Measurements from ENCODE around the gene SEL1L.
"Not testable (repeated sequence)": the region's sequence is repeated elsewhere in the genome, so short reads cannot be mapped to it uniquely, and the experiment has no call there.

The SEL1L gene

DNA sequence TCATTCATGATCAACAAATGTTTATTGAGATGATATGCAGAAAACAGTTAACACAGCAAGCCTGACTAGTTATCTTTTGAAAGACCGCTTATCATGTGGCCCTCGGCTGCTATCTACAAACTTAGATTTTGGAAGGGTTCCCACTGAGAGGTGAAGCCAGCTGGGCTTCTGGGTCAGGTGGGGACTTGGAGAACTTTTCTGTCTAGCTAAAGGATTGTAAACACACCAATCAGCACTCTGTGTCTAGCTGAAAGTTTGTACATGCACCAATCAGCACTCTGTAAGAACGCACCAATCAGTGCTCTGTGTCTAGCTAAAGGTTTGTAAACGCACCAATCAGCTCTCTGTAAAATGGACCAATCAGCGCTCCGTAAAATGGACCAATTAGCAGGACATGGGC lies 20.8 kb downstream of the SEL1L start:
- peaks cover 13% of the 10 kb centered on the region for H3K4me1 Mint-ChIP-seq
- H3K36me3 Mint-ChIP-seq = peaks cover 50% of the 10 kb centered on the region

GRCh38 chr14:81511111-81511904 lies 22.3 kb downstream of the SEL1L start:
- H3K9me3 Mint-ChIP-seq = no peaks in the 10 kb centered on the region
- ATAC-seq = no peak
- no peak for DNase-seq (ENCODE audit: low spot score in 2 of 2)
- H3K4me3 Mint-ChIP-seq = no peak overlapping the region
- peaks cover 50% of the 10 kb centered on the region for H3K36me3 Mint-ChIP-seq
- peaks cover 21% of the 10 kb centered on the region for H3K4me1 Mint-ChIP-seq
- H3K27ac Mint-ChIP-seq = peak overlapping the region; percentile 58

More for the DNA sequence above, 20.8 kb downstream of the SEL1L start:
- H3K4me3 Mint-ChIP-seq, H3K27ac Mint-ChIP-seq, ATAC-seq, H3K9me3 Mint-ChIP-seq: not testable (repeated sequence)
- peak in 1 of 2 donors; percentile 26 for DNase-seq (ENCODE audit: low spot score in 2 of 2)

- peaks cover 21% of the 10 kb centered on the region for H3K4me1 Mint-ChIP-seq
- peaks cover 59% of the 10 kb centered on the region for H3K36me3 Mint-ChIP-seq
- H3K9me3 Mint-ChIP-seq = no peaks in the 10 kb centered on the region
- no peak overlapping the region for H3K4me3 Mint-ChIP-seq
- peak overlapping the region; percentile 52 for H3K27ac Mint-ChIP-seq
- DNase-seq (ENCODE audit: low spot score in 2 of 2) (no peak), ATAC-seq (no peak)
These were observed 23.7 kb downstream of the SEL1L start for GRCh38 chr14:81509838-81510452.

GRCh38 chr14:81509321-81509720 lies 24.3 kb downstream of the SEL1L start:
- Mint-ChIP-seq H3K36me3 (peaks cover 59% of the 10 kb centered on the region), H3K27ac (peak overlapping the region; percentile 52), H3K4me1 (peaks cover 21% of the 10 kb centered on the region), H3K4me3 (no peak overlapping the region), H3K9me3 (no peaks in the 10 kb centered on the region)
- DNase-seq (ENCODE audit: low spot score in 2 of 2) (no peak), ATAC-seq (no peak)

GRCh38 chr14:81506487-81506886 lies 27.2 kb downstream of the SEL1L start:
- H3K27ac Mint-ChIP-seq = peak overlapping the region; percentile 20
- H3K4me3 Mint-ChIP-seq = no peak overlapping the region
- no peak for DNase-seq (ENCODE audit: low spot score in 2 of 2)
- peaks cover 79% of the 10 kb centered on the region for H3K36me3 Mint-ChIP-seq
- ATAC-seq = no peak
- no peaks in the 10 kb centered on the region for H3K9me3 Mint-ChIP-seq
- H3K4me1 Mint-ChIP-seq = peaks cover 21% of the 10 kb centered on the region

GRCh38 chr14:81504864-81505263 lies 28.8 kb downstream of the SEL1L start:
- peaks cover 16% of the 10 kb centered on the region for H3K4me1 Mint-ChIP-seq
- no peaks in the 10 kb centered on the region for H3K9me3 Mint-ChIP-seq
- no peak for DNase-seq (ENCODE audit: low spot score in 2 of 2)
- no peak overlapping the region for H3K4me3 Mint-ChIP-seq
- H3K36me3 Mint-ChIP-seq = peaks cover 94% of the 10 kb centered on the region
- ATAC-seq = no peak
- H3K27ac Mint-ChIP-seq = no peak overlapping the region

- no peak for DNase-seq (ENCODE audit: low spot score in 2 of 2)
These were observed 47.9 kb downstream of the SEL1L start for GRCh38 chr14:81485781-81486180.

DNA sequence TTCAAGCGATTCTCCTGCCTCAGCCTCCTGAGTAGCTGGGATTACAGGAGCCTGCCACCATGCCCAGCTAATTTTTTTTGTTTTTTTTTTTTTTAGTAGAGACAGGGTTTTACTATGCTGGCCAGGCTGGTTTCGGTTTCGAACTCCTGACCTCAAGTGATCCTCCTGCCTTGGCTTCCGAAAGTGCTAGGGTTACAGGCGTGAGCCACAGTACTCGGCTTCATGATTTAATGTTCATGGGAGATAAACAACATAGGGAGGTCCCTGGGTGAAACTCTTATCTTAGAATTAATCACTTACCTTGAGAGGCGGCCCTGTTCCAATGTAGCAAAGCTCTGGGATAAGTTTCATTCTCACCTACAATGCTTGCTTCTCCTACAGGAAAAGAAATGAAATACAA lies 48.3 kb downstream of the SEL1L start:
- no peak for DNase-seq (ENCODE audit: low spot score in 2 of 2)
- peak; percentile 77 for ATAC-seq
- no peak overlapping the region for H3K4me3 Mint-ChIP-seq
- peak overlapping the region; percentile 50 for H3K27ac Mint-ChIP-seq
- peaks cover 8% of the 10 kb centered on the region for H3K4me1 Mint-ChIP-seq
- H3K36me3 Mint-ChIP-seq = peaks cover 98% of the 10 kb centered on the region
- H3K9me3 Mint-ChIP-seq = no peaks in the 10 kb centered on the region

More at GRCh38 chr14:81485781-81486180, 47.9 kb downstream of the SEL1L start:
- peak overlapping the region; percentile 50 for H3K27ac Mint-ChIP-seq
- peaks cover 5% of the 10 kb centered on the region for H3K4me1 Mint-ChIP-seq
- H3K36me3 Mint-ChIP-seq = peaks cover 98% of the 10 kb centered on the region
- no peak overlapping the region for H3K4me3 Mint-ChIP-seq
- ATAC-seq = no peak
- no peaks in the 10 kb centered on the region for H3K9me3 Mint-ChIP-seq

- Mint-ChIP-seq H3K9me3 (no peaks in the 10 kb centered on the region), H3K36me3 (peaks cover 98% of the 10 kb centered on the region)
These were observed 49.5 kb downstream of the SEL1L start for GRCh38 chr14:81484120-81484519.

DNA sequence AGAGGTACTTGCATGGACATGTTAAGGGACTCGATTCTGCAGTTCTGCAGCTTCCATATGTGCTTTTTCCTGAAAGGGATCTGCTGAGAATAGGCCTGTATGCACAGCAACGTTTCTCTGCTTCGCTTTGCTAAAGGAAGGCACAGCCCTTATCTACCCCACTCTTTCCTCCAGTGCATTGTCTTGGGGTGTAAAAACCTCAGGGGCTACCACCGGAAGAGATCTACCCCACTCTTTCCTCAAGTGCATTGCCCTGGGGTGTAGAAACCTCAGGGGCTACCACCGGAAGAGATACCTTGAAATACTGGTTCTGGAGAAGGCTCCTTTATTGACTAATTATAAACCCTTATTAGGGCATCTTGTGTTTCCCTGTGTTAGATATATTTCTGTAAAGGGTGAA lies 52.9 kb downstream of the SEL1L start:
- peaks cover 8% of the 10 kb centered on the region for H3K4me1 Mint-ChIP-seq
- peaks cover 98% of the 10 kb centered on the region for H3K36me3 Mint-ChIP-seq
- DNase-seq (ENCODE audit: low spot score in 2 of 2) (no peak), ATAC-seq (peak; percentile 88)
- no peak overlapping the region for H3K4me3 Mint-ChIP-seq
- peak overlapping the region; percentile 10 for H3K27ac Mint-ChIP-seq
- H3K9me3 Mint-ChIP-seq = no peaks in the 10 kb centered on the region

More at GRCh38 chr14:81484120-81484519, 49.5 kb downstream of the SEL1L start:
- Mint-ChIP-seq H3K27ac (no peak overlapping the region), H3K4me1 (peaks cover 8% of the 10 kb centered on the region), H3K4me3 (no peak overlapping the region)
- no peak for ATAC-seq
- no peak for DNase-seq (ENCODE audit: low spot score in 2 of 2)

- Mint-ChIP-seq H3K27ac (no peak overlapping the region), H3K4me3 (no peak overlapping the region), H3K9me3 (no peaks in the 10 kb centered on the region), H3K4me1 (peaks cover 27% of the 10 kb centered on the region), H3K36me3 (peaks cover 95% of the 10 kb centered on the region)
- DNase-seq (ENCODE audit: low spot score in 2 of 2) (no peak), ATAC-seq (no peak)
These were observed 55.2 kb downstream of the SEL1L start for GRCh38 chr14:81478446-81478845.

GRCh38 chr14:81476816-81477215 lies 56.8 kb downstream of the SEL1L start:
- ATAC-seq (no peak), DNase-seq (ENCODE audit: low spot score in 2 of 2) (no peak)
- Mint-ChIP-seq H3K9me3 (no peaks in the 10 kb centered on the region), H3K4me1 (peaks cover 34% of the 10 kb centered on the region), H3K27ac (no peak overlapping the region), H3K4me3 (no peak overlapping the region), H3K36me3 (peaks cover 91% of the 10 kb centered on the region)

GRCh38 chr14:81474685-81475324 lies 58.8 kb downstream of the SEL1L start:
- H3K36me3 Mint-ChIP-seq = peaks cover 83% of the 10 kb centered on the region
- DNase-seq (ENCODE audit: low spot score in 2 of 2) (no peak), ATAC-seq (no peak)
- peaks cover 41% of the 10 kb centered on the region for H3K4me1 Mint-ChIP-seq
- H3K9me3 Mint-ChIP-seq = no peaks in the 10 kb centered on the region
- peak overlapping the region; percentile 51 for H3K4me3 Mint-ChIP-seq
- peak overlapping the region; percentile 86 for H3K27ac Mint-ChIP-seq

DNA sequence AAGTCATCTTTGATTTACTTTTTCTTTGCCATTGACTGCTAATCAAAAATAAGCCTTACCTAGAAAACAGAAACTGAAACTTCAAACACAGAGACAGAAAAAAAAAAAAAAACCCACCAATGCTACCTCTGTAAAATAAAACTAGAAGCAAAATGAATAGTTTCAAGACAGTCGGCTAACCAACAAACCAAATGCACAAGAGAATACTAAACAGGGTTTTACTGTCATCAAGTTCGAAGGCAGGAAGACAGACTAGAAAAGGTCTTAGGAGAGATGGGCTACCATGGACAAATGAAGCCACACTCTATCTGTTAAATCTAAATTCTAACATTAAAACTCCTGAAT lies 59.5 kb downstream of the SEL1L start:
- Mint-ChIP-seq H3K4me3 (peak overlapping the region; percentile 51), H3K27ac (peak overlapping the region; percentile 86), H3K4me1 (peaks cover 43% of the 10 kb centered on the region), H3K36me3 (peaks cover 76% of the 10 kb centered on the region), H3K9me3 (no peaks in the 10 kb centered on the region)
- ATAC-seq (peak; percentile 86), DNase-seq (ENCODE audit: low spot score in 2 of 2) (no peak)

GRCh38 chr14:81473456-81474147 lies 60.1 kb downstream of the SEL1L start:
- Mint-ChIP-seq H3K36me3 (peaks cover 71% of the 10 kb centered on the region), H3K27ac (peak overlapping the region; percentile 86), H3K9me3 (no peaks in the 10 kb centered on the region), H3K4me3 (peak overlapping the region; percentile 51), H3K4me1 (peaks cover 43% of the 10 kb centered on the region)
- no peak for ATAC-seq
- DNase-seq (ENCODE audit: low spot score in 2 of 2) = no peak

Data from stimulated activated effector memory CD8-positive, alpha-beta T cell treated with anti-CD3 and anti-CD28 coated beads, Interleukin-12 subunit alpha, Interleukin-12 subunit beta, amount 100 ng/mL, for 72 hours (primary cell).